PFSK-1 (cell line): Measurements from ENCODE around the gene YLPM1.

Experiments used
- FOXP2 ChIP-seq: optimal IDR thresholded peaks from 2 replicates; pipeline ENCODE3; 2011; ENCODE audit warnings: borderline replicate concordance, control low read depth, inconsistent platforms; ENCODE audit not compliant: insufficient read depth; ENCODE audit errors: extremely low read length, extremely low read depth
- POLR2AphosphoS5 ChIP-seq: IDR thresholded peaks from 2 replicates; pipeline ENCODE4 v1.6.1; 2012; ENCODE audit warnings: low read depth, mild to moderate bottlenecking, control low read depth, low read length, moderate library complexity
- REST ChIP-seq, 2 experiments: IDR thresholded peaks; 2 replicates each; pipeline versions ENCODE4 v1.6.1 to v1.8.0; 2011 to 2012; ENCODE audit warnings: low read depth in 2 of 2, low read length in 2 of 2, control low read depth in 1 of 2, inconsistent platforms in 1 of 2, mild to moderate bottlenecking in 1 of 2, moderate library complexity in 1 of 2; ENCODE audit not compliant: insufficient read depth in 1 of 2
- SIN3A ChIP-seq: IDR thresholded peaks from 2 replicates; pipeline ENCODE4 v1.6.1; 2012; ENCODE audit warnings: mild to moderate bottlenecking, low read length, moderate library complexity, borderline replicate concordance; ENCODE audit not compliant: insufficient read depth
- TAF1 ChIP-seq: IDR thresholded peaks from 2 replicates; pipeline ENCODE4 v1.6.1; 2012; ENCODE audit warnings: low read length, control low read depth, borderline replicate concordance; ENCODE audit not compliant: insufficient read depth

YLPM1 gene

GRCh38 chr14:74834692-74835392, 71.7 kb downstream of the YLPM1 start:
- TF ChIP-seq POLR2AphosphoS5 (no peak), REST (IDR thresholded peaks at IDR 0.05; ENCODE audit: insufficient read depth in 1 of 2, low read depth in 2 of 2, low read length in 2 of 2) (no peak), TAF1 (no peak), FOXP2 (no peak), SIN3A (no peak)

- no peak for TF ChIP-seq POLR2AphosphoS5
- no peak for TF ChIP-seq REST (IDR thresholded peaks at IDR 0.05; ENCODE audit: insufficient read depth in 1 of 2, low read depth in 2 of 2, low read length in 2 of 2)
- no peak for TF ChIP-seq FOXP2
- TF ChIP-seq SIN3A: no peak
- no peak for TF ChIP-seq TAF1
Observed at GRCh38 chr14:74835645-74836250, 72.6 kb downstream of the YLPM1 start.

- TF ChIP-seq POLR2AphosphoS5: no peak
- TF ChIP-seq REST (IDR thresholded peaks at IDR 0.05; ENCODE audit: insufficient read depth in 1 of 2, low read depth in 2 of 2, low read length in 2 of 2): no peak
- TF ChIP-seq TAF1: no peak
- TF ChIP-seq FOXP2: no peak
- TF ChIP-seq SIN3A: no peak
Observed at GRCh38 chr14:74836251-74836960, 73.3 kb downstream of the YLPM1 start.

- no peak for TF ChIP-seq REST (IDR thresholded peaks at IDR 0.05; ENCODE audit: insufficient read depth in 1 of 2, low read depth in 2 of 2, low read length in 2 of 2)
- no peak for TF ChIP-seq POLR2AphosphoS5
- TF ChIP-seq SIN3A: no peak
- no peak for TF ChIP-seq FOXP2
- no peak for TF ChIP-seq TAF1
Observed at GRCh38 chr14:74838166-74838565, 75.0 kb downstream of the YLPM1 start.
